GM21717 (cell line): ENCODE results near the gene PGRMC2.

ENCODE experiments used
- ATAC-seq: cut with Tn5 transposase; IDR thresholded peaks from one replicate; pipeline ENCODE4 v1.9.1; 2021; ENCODE audit warnings: mild to moderate bottlenecking, moderate library complexity; ENCODE audit not compliant: unreplicated experiment

The PGRMC2 gene

DNA sequence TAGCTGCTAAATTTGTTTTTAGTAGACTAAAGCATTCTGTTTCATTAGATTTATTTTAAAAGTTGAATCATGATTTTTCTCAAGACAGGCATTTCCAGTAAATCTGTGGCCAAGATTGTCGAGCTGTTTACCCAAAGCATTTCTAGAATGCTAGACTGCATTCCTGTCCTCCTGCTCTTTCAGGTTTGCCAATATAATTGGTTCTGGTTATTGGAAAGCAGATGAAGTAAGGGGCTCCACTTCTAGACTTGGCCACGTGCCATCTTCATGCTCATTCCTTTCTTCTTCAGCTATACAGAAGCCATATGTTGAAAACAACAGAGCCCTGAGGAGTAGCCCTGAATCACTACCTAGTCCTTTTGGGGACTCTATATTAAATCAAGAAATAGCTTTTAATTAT lies 62.5 kb downstream of the PGRMC2 start:
- no peak for ATAC-seq

DNA sequence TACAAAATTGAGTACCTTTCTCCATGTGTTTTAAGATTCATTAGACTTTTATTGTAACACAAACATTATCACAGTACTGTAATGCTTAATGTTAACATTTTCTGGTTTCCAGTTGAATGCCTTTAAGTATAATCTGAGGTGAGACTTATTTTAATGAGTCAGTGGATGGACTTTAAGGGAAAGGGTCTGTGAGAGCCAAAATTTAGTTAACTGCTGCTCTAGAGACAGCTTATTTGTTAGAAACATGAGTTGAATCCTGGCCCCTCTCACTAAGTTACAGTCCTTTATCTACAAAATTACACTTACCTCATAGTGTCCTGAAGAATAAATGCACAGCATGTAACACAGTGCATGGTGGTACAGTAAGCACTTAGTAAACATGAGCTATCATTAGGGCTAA lies 66.0 kb downstream of the PGRMC2 start:
- no peak for ATAC-seq

DNA sequence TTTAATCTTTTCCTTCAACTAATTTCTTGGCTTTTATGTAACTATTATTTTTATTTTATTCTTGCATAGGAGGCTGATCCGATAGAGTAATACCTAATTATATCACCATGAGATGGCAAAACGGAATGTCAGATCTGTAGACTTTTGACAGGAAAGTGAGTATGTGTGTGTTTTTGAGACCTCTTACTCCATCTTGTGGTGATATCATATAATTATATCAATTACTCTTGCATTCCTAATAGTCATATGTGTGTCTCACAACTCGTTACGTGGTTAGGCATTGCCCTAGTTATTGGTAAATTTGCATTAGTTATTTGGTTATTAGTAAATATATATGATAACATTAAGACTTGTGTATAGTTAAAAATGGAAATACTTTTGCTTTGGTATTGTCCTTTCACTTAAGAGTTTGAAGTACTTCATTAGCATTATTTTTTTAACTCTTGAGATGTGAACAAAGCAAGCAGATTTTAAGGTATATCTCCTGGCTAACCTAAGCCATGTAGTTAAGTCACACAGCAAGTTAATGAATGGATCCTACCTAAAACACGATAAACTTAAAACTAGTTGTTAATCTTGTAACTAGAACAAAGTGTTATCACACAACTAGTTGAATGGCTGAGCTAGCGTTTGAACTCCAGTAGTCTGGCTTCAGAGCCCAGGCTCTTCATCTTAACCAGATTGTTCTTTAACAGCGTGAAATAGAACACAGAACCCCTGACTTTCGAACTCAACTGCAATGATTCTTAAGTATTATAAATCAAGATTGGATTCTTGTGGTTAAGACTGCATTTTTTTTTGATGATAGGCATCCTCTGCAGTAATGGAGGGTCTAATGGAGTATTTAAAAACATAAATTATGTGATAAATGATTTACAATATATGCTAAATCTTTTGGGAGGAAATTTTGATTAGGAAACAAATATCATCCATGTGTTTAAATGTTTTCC lies 67.1 kb downstream of the PGRMC2 start:
- peak; percentile 74 for ATAC-seq
